K562 (cell line): ENCODE data around the gene ATF6B. TPM values are rescaled to one million over a fixed set of nuclear protein-coding genes. Genes with fewer than 3 reads are reported as not detected.

Source experiments
- BACH1 ChIP-seq: fragments of 200-800 bp; sonication (Bioruptor generic); IDR thresholded peaks from 2 replicates; pipeline ENCODE4 v1.6.1; 2016; ENCODE audit warnings: missing genetic modification characterization, missing compliant biosample characterization
- CBFB ChIP-seq: sonication (generic); formaldehyde crosslinking; IDR thresholded peaks from 2 replicates; pipeline ENCODE4 v1.4.0; 2020; ENCODE audit warnings: mild to moderate bottlenecking, missing genetic modification reagents
- CEBPB ChIP-seq: fragments of 450-650 bp; IDR thresholded peaks from 2 replicates; pipeline ENCODE4 v1.6.1; 2016; ENCODE audit warnings: missing genetic modification characterization, missing compliant biosample characterization
- CEBPG ChIP-seq, 3 experiments: fragments of 200-800 bp in 1 of 3; sonication (Bioruptor generic) in 1 of 3; sonication (generic) in 1 of 3; formaldehyde crosslinking in 1 of 3; IDR thresholded peaks in 2 of 3; conservative IDR thresholded peaks in 1 of 3; 2 replicates each; pipeline versions ENCODE4 v1.6.1 to v1.8.0; 2016 to 2022; ENCODE audit warnings: missing compliant biosample characterization in 2 of 3, missing genetic modification characterization in 2 of 3, mild to moderate bottlenecking in 1 of 3, missing genetic modification reagents in 1 of 3
- ELF4 ChIP-seq: fragments of 450-650 bp; formaldehyde crosslinking; IDR thresholded peaks from 2 replicates; pipeline ENCODE4 v1.4.0; 2022; ENCODE audit warnings: missing genetic modification characterization
- ETV5 ChIP-seq: sonication (generic); formaldehyde crosslinking; IDR thresholded peaks from 2 replicates; pipeline ENCODE4 v1.4.0; 2020; ENCODE audit warnings: low read depth, mild to moderate bottlenecking, missing genetic modification reagents
- FOXM1 ChIP-seq, 2 experiments: fragments of 450-650 bp in 1 of 2; sonication (generic) in 1 of 2; formaldehyde crosslinking in 1 of 2; IDR thresholded peaks; 2 replicates each; pipeline versions ENCODE4 v1.6.1 to v1.9.0; 2017 to 2022; ENCODE audit warnings: low read depth in 2 of 2, mild to moderate bottlenecking in 2 of 2, missing genetic modification reagents in 1 of 2, moderate library complexity in 1 of 2
- HSF4 ChIP-seq: fragments of 250-450 bp; sonication (Bioruptor Pico); IDR thresholded peaks from 2 replicates; pipeline ENCODE4 v2.1.2; 2022; ENCODE audit warnings: mild to moderate bottlenecking, moderate library complexity, borderline replicate concordance
- JUN ChIP-seq, 2 experiments: sonication (generic) in 1 of 2; formaldehyde crosslinking in 1 of 2; IDR thresholded peaks; 2 replicates each; pipeline versions ENCODE4 v1.6.1 to v1.8.0; 2012 to 2022; ENCODE audit warnings: borderline replicate concordance in 2 of 2, mild to moderate bottlenecking in 2 of 2, improper control_type of control experiment in 1 of 2, low read depth in 1 of 2, low read length in 1 of 2, missing genetic modification reagents in 1 of 2
- MECOM ChIP-seq: fragments of 250-450 bp; sonication (Bioruptor Pico); IDR thresholded peaks from 2 replicates; pipeline ENCODE4 v1.8.0; 2022; ENCODE audit warnings: inconsistent platforms
- PTRF ChIP-seq: fragments of 450-650 bp; IDR thresholded peaks from 2 replicates; pipeline ENCODE4 v1.6.1; 2016; ENCODE audit warnings: mild to moderate bottlenecking, missing genetic modification characterization, missing compliant biosample characterization
- RBM22 ChIP-seq: fragments of 200-400 bp; formaldehyde crosslinking; IDR thresholded peaks from 2 replicates; pipeline ENCODE4 v1.6.1; 2018; ENCODE audit warnings: low read length, low read depth; ENCODE audit not compliant: poor library complexity, severe bottlenecking
- SRSF1 ChIP-seq: fragments of 200-400 bp; formaldehyde crosslinking; IDR thresholded peaks from 2 replicates; pipeline ENCODE4 v1.6.1; 2017; ENCODE audit warnings: mild to moderate bottlenecking, low read depth, low read length, moderate library complexity
- XRCC4 ChIP-seq: IDR thresholded peaks from one replicate; pipeline ENCODE4 v1.6.1; 2011; ENCODE audit not compliant: insufficient read depth, insufficient read length; ENCODE audit errors: extremely low read depth
- ZNF79 ChIP-seq: fragments of 250-450 bp; sonication (Bioruptor Pico); IDR thresholded peaks from 2 replicates; pipeline ENCODE4 v1.4.0; 2020; ENCODE audit warnings: low read depth, mild to moderate bottlenecking, moderate library complexity
- ZZZ3 ChIP-seq: fragments of 450-650 bp; IDR thresholded peaks from 2 replicates; pipeline ENCODE4 v1.6.1; 2016; ENCODE audit warnings: antibody characterized with exemption, mild to moderate bottlenecking, moderate library complexity
- polyA plus RNA-seq, 8 experiments: library from polyadenylated mRNA; depleted of rRNA in 4 of 8; stranded (reverse) in 5 of 8; unstranded in 3 of 8; fragments of >200 nt; fragmentation: Nextera tagmentation in 2 of 8; fragmentation: Illumina TruSeq in 1 of 8; extraction: Ambion mirVana in 2 of 8; extraction: Trizol in 1 of 8; gene quantifications; 2 replicates each; pipeline versions ENCODE4 v1.2.1 to v1.2.3, GENCODE V29; 2011 to 2014; ENCODE audit warnings: inconsistent platforms in 1 of 8, missing spikeins in 1 of 8
- total RNA-seq, 7 experiments: library from RNA; depleted of rRNA in 6 of 7; stranded (reverse); fragments of >200 nt in 6 of 7; fragmentation: Illumina TruSeq in 2 of 7; extraction: Trizol in 2 of 7; gene quantifications; 2 replicates each; pipeline versions ENCODE4 v1.2.1 to v1.2.3, GENCODE V29; 2011 to 2021; ENCODE audit warnings: low replicate concordance in 1 of 7
- TF ChIP-seq, protein P1 (sequence below), 2 experiments: IDR thresholded peaks; 2 replicates each; pipeline ENCODE4 v1.6.1; 2012; ENCODE audit warnings: improper control_type of control experiment in 2 of 2, low read depth in 2 of 2, low read length in 2 of 2, borderline replicate concordance in 1 of 2
- TF ChIP-seq, protein P2 (sequence below): fragments of 450-650 bp; IDR thresholded peaks from 2 replicates; pipeline ENCODE4 v1.6.1; 2014; ENCODE audit warnings: low read depth, mild to moderate bottlenecking, moderate library complexity, borderline replicate concordance
- TF ChIP-seq, protein P3 (sequence below): IDR thresholded peaks from 3 replicates; pipeline ENCODE4 v1.6.1; 2011; ENCODE audit warnings: borderline replicate concordance, mild to moderate bottlenecking; ENCODE audit not compliant: insufficient read length, insufficient read depth
- TF ChIP-seq, protein P4 (sequence below): sonication (generic); formaldehyde crosslinking; IDR thresholded peaks from 2 replicates; pipeline ENCODE4 v1.8.0; 2022; ENCODE audit warnings: missing genetic modification reagents, mild to moderate bottlenecking, moderate library complexity, borderline replicate concordance

ATF6B gene
- total and polyA plus RNA-seq, 9 of the 15 experiments (the other 6 are each of a cell fraction or from before 2014, with no cell fraction given) = 20.7 to 131 (median 31.7) TPM

DNA sequence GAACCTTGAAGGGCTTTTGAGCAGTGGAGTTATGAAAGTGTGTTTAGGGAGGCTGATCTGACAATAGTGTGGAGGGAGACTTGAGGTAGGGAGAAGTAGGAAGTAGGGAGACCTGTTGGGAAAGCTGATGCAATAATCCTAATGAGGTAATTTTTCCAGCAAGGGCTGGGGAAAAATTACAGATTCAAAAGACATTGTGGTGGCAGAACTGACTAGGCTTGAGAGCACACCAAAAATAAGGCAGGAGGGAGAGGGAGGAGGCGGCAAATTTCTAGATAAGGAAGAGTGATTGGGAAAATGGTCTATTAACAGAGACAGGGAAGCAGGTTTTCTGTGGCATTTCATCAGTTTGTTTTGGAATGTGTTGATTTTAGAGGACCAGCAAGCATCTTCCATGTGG, 18.2 kb upstream of the ATF6B start (continued):
- TF ChIP-seq CEBPG (CRISPR knock-in tag; IDR thresholded peaks at IDR 0.05) (peak; percentile 60; the same call in 1 of the 2 replicates), CEBPG (tag; conservative IDR thresholded peaks at IDR 0.05 in 1 of 2, IDR thresholded peaks at IDR 0.05 in 1 of 2) (peak; percentile 93 to 96), JUN (IDR thresholded peaks at IDR 0.05; ENCODE audit: borderline replicate concordance, low read depth, low read length) (0 out of 2 replicates have a peak, but pooled peaks have one; percentile 38), JUN (CRISPR knock-in tag; IDR thresholded peaks at IDR 0.05; ENCODE audit: borderline replicate concordance) (no peak), CBFB (CRISPR knock-in tag) (no peak), BACH1 (tag) (no peak), ELF4 (CRISPR knock-in tag) (no peak), RBM22 (no peak), ETV5 (no peak), HSF4 (CRISPR knock-in tag) (no peak), PTRF (no peak), ZZZ3 (no peak), SRSF1 (no peak), MECOM (CRISPR knock-in tag) (no peak), FOXM1 (IDR thresholded peaks at IDR 0.05; ENCODE audit: low read depth) (no peak), FOXM1 (CRISPR knock-in tag; IDR thresholded peaks at IDR 0.05; ENCODE audit: low read depth) (no peak), CEBPB (tag) (peak; percentile 70), XRCC4 (no peak), ZNF79 (CRISPR knock-in tag) (no peak)
- TF ChIP-seq, protein P1, sequence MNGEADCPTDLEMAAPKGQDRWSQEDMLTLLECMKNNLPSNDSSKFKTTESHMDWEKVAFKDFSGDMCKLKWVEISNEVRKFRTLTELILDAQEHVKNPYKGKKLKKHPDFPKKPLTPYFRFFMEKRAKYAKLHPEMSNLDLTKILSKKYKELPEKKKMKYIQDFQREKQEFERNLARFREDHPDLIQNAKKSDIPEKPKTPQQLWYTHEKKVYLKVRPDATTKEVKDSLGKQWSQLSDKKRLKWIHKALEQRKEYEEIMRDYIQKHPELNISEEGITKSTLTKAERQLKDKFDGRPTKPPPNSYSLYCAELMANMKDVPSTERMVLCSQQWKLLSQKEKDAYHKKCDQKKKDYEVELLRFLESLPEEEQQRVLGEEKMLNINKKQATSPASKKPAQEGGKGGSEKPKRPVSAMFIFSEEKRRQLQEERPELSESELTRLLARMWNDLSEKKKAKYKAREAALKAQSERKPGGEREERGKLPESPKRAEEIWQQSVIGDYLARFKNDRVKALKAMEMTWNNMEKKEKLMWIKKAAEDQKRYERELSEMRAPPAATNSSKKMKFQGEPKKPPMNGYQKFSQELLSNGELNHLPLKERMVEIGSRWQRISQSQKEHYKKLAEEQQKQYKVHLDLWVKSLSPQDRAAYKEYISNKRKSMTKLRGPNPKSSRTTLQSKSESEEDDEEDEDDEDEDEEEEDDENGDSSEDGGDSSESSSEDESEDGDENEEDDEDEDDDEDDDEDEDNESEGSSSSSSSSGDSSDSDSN (IDR thresholded peaks at IDR 0.05; ENCODE audit: borderline replicate concordance in 1 of 2, low read depth in 2 of 2, low read length in 2 of 2) = no peak
- TF ChIP-seq, protein P2, sequence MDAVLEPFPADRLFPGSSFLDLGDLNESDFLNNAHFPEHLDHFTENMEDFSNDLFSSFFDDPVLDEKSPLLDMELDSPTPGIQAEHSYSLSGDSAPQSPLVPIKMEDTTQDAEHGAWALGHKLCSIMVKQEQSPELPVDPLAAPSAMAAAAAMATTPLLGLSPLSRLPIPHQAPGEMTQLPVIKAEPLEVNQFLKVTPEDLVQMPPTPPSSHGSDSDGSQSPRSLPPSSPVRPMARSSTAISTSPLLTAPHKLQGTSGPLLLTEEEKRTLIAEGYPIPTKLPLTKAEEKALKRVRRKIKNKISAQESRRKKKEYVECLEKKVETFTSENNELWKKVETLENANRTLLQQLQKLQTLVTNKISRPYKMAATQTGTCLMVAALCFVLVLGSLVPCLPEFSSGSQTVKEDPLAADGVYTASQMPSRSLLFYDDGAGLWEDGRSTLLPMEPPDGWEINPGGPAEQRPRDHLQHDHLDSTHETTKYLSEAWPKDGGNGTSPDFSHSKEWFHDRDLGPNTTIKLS = no peak
- TF ChIP-seq, protein P3, sequence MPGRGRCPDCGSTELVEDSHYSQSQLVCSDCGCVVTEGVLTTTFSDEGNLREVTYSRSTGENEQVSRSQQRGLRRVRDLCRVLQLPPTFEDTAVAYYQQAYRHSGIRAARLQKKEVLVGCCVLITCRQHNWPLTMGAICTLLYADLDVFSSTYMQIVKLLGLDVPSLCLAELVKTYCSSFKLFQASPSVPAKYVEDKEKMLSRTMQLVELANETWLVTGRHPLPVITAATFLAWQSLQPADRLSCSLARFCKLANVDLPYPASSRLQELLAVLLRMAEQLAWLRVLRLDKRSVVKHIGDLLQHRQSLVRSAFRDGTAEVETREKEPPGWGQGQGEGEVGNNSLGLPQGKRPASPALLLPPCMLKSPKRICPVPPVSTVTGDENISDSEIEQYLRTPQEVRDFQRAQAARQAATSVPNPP = no peak
- TF ChIP-seq, protein P4, sequence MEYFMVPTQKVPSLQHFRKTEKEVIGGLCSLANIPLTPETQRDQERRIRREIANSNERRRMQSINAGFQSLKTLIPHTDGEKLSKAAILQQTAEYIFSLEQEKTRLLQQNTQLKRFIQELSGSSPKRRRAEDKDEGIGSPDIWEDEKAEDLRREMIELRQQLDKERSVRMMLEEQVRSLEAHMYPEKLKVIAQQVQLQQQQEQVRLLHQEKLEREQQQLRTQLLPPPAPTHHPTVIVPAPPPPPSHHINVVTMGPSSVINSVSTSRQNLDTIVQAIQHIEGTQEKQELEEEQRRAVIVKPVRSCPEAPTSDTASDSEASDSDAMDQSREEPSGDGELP (CRISPR knock-in tag) = no peak
